Measurements from ENCODE around the gene CCNH.

CCNH gene

DNA sequence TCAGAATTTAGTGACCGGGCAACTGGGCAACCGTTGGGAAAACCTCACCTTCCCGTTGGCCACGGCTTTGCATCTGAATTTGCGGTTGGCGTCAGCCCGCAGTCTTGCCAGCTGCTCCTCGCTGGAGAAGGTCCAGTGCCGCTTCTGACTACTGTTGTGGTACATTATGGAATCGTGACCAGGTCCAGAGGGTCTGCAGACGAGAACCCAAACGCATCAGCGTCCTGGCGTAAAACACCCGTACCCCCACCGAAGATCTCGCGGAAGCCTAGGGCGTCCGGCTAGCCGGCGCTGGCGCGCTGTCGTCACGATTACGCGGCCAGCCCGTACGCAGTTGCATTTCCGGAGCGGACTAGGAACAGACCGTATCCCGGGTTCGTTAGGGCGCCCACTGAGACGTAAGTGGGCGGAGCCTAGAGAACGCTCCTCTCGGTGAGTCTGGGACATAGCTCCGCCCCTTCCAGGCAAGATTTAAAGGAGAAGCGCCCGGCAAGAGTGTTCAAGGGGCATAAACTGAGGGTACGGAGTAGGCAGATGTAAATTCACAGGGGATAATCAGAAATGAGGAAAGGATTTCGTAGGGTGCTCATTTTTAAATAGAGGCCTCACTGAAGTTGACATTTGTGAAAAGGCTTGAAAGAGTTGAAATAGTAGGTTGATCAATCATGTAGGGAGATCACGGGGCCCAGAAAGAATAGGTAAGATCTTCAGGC lies at the start of gene CCNH:
Gene CCNH (minus strand): TSS at position 301 of the 713 bp plus-strand sequence. CDS start 136 bp downstream, at position 165.
- DNase-seq (ENCODE audit: low read depth): peak; percentile 95
- peak within 1 kb of the TSS; percentile 97 for H3K4me3 ChIP-seq (ENCODE audit: low read depth, low read length)

- H3K4me3 ChIP-seq (ENCODE audit: low read depth, low read length): no peak overlapping the region
- no peak for DNase-seq (ENCODE audit: low read depth)
These were observed 45.0 kb upstream of the CCNH start for GRCh38 chr5:87457706-87458105.

DNA sequence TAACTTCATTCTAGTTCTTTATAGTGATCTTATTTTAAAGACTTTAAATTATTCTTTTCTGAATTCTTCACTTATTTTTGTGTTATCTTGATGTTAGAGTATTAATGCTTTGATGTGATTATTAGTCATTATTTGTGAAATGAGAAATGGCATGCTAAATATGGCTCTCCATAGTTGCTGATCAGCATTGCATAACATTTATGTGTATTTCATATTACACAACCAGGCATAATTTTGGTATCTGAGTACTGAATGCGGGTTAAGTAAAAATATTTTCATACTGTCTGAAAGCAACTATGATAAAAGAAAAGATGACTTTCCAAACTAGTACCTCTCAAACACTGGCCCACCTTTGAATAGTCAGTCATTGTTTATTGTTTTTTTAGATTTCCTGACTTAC lies 41.1 kb upstream of the CCNH start:
- no peak for DNase-seq (ENCODE audit: low read depth)
- no peak overlapping the region for H3K4me3 ChIP-seq (ENCODE audit: low read depth, low read length)

DNA sequence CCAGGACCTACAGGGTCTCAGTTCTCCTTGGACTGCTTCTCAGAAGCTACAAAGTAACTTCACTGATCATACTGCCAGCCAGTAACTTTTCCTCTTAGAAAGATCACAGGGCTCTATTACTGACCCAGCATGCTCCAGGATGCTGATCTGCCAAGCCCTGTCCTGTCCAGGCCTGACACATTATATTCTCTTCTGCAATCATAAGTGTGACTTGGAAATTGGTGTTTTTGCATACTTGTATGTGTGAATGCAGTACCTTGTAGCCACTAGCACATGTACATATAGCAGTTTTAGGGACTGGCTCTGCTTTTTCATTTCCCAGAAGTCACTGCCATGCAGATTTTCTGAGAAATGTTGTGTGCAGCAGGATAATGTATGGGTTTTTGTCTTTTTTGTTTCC lies 40.1 kb upstream of the CCNH start:
- no peak overlapping the region for H3K4me3 ChIP-seq (ENCODE audit: low read depth, low read length)
- no peak for DNase-seq (ENCODE audit: low read depth)

DNA sequence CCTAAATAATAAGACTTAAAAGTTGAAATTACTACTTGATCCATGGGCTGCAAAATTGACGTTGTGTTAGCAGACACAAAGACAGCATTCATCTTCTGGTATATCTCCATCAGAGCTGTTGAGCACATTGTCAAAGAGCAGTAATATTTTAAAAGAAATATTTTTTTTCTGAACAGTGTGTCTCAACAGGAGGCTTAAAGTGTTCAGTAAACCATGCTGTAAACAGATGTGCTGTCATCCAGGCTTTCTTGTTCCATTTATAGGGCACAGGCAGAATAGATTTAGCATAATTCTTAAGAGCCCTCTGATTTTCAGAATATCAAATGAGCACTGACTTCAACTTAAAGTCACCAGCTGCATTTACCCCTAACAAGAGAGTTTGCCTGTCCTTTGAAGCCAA lies 29.7 kb upstream of the CCNH start:
- no peak overlapping the region for H3K4me3 ChIP-seq (ENCODE audit: low read depth, low read length)
- DNase-seq (ENCODE audit: low read depth): no peak

DNA sequence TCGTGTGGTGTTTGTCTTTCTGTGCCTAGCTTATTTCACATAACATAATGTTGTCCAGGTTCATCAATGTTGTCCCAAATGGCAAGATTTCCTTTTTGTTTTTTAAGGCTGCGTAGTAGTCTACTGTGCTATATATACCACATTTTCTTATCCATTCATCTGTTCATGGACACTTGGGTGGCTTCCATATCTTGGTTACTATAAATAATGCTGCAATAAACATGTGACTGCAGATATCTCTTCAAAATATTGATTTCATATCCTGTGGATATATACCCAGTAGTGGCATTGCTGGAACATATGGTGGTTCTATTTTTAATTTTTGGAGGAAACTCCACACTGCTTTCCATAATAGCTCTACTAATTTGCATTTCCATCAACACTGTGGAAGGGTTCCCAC lies 25.5 kb upstream of the CCNH start:
- no peak for DNase-seq (ENCODE audit: low read depth)
- no peak overlapping the region for H3K4me3 ChIP-seq (ENCODE audit: low read depth, low read length)

DNA sequence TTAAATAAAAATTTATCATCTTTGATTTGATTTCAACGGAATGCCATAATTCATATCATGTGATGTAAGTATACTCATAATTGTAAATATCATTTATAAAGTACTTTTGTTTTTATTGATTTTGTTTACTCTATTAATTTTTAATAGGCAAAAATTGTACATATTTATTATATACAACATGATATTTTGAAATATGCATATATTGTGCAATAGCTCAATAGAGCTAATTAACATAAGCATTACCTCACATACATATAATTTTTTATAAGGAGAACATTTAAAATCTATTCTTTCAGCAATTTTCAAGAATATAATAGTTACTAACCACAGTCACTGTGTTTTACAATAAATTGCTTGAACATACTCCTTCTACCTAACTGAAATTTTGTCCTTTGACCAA lies 25.0 kb upstream of the CCNH start:
- H3K4me3 ChIP-seq (ENCODE audit: low read depth, low read length): no peak overlapping the region
- no peak for DNase-seq (ENCODE audit: low read depth)

- no peak for DNase-seq (ENCODE audit: low read depth)
- H3K4me3 ChIP-seq (ENCODE audit: low read depth, low read length): no peak overlapping the region
These were observed 22.5 kb upstream of the CCNH start for GRCh38 chr5:87435144-87435694.

GRCh38 chr5:87434461-87434860 lies 21.7 kb upstream of the CCNH start:
- DNase-seq (ENCODE audit: low read depth): no peak
- no peak overlapping the region for H3K4me3 ChIP-seq (ENCODE audit: low read depth, low read length)

DNA sequence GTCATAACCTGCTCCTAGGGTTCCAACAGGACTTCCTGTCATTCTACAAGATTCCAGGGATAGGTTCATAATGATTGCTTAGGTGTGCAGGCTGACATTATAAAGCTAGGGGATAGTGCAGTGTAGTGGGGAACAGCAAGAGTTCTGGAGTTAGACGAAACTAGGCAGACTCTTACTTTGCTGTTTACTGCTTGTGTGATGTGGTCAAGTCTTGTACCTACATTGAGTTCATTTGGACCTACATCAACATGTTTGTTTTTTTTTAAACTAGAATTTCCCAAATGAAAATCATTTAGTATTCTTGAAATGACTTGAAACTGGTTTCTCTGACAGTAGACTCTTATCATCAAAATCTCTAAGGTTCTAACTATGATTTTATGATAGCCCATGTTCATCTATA lies 21.2 kb upstream of the CCNH start:
- no peak overlapping the region for H3K4me3 ChIP-seq (ENCODE audit: low read depth, low read length)
- DNase-seq (ENCODE audit: low read depth): no peak

DNA sequence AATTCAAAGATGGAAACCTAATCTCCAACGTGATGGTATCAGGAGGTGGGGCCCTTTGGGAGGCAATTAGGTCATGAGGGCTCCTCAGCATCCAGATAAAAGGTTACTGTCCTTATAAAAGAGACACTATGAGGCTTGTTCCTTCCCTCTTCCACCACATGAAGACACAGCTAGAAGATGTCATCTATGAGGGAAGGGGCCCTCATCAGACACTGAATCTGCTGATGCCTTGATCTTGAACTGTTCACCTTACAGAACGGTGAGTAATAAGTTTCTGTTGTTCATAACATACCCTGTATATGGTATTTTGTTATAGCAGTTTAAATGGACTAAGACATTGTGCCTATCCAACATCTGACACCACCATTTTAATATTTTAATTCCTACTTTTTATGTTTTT lies 19.7 kb upstream of the CCNH start:
- no peak for DNase-seq (ENCODE audit: low read depth)
- no peak overlapping the region for H3K4me3 ChIP-seq (ENCODE audit: low read depth, low read length)

GRCh38 chr5:87430863-87431457 lies 18.2 kb upstream of the CCNH start:
- no peak for DNase-seq (ENCODE audit: low read depth)
- no peak overlapping the region for H3K4me3 ChIP-seq (ENCODE audit: low read depth, low read length)

- no peak for DNase-seq (ENCODE audit: low read depth)
- H3K4me3 ChIP-seq (ENCODE audit: low read depth, low read length): no peak overlapping the region
These were observed 11.0 kb upstream of the CCNH start for GRCh38 chr5:87423755-87424154.

- peak; percentile 34 for DNase-seq (ENCODE audit: low read depth)
- no peak overlapping the region for H3K4me3 ChIP-seq (ENCODE audit: low read depth, low read length)
These were observed 8.6 kb upstream of the CCNH start for GRCh38 chr5:87421307-87421706.

- DNase-seq (ENCODE audit: low read depth): no peak
- no peak overlapping the region for H3K4me3 ChIP-seq (ENCODE audit: low read depth, low read length)
These were observed 5.8 kb upstream of the CCNH start for GRCh38 chr5:87418506-87418905.

GRCh38 chr5:87413343-87413645 lies 564 bp upstream of the CCNH start:
- DNase-seq (ENCODE audit: low read depth): no peak
- H3K4me3 ChIP-seq (ENCODE audit: low read depth, low read length): peak overlapping the region; percentile 97

- DNase-seq (ENCODE audit: low read depth): no peak
- peak overlapping the region; percentile 97 for H3K4me3 ChIP-seq (ENCODE audit: low read depth, low read length)
These were observed 629 bp downstream of the CCNH start for GRCh38 chr5:87411973-87412629.

DNA sequence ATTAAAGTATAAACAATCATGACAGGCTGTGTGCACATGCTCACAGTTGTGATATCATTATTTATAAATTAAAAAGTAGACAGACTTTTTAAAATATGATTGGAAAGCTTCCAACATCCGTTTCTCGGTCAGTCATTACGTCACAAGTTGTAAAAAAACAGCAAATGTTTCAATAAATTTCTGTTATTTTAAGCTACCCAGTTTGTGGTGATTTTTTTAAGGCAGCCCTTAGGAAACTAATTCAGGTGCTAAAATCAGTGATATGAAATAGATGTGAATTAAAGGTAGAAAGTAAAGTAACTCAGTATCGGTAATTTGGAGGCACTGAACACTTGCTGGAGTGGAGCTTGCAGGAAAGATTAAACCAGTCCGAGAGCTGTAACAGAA lies 1.2 kb downstream of the CCNH start:
- peak overlapping the region; percentile 97 for H3K4me3 ChIP-seq (ENCODE audit: low read depth, low read length)
- DNase-seq (ENCODE audit: low read depth): no peak

DNA sequence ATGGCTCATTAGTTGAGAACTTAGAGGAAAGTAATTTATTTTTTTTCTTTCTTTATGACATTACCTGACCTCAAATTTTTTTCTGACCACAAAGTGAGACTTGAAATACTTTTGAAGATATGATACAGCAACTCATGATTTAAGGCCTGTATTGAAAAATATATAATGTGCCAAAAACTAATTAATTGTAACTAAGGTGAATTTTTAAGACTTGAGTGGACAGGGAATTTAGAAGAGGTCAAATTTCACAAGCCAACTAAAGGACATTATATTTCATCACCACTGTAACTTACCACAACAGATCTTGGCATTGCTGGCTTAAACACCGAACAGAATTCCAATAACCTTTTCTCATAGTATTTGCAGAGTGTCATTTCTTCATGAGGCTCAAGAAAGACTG lies 1.8 kb downstream of the CCNH start:
- H3K4me3 ChIP-seq (ENCODE audit: low read depth, low read length): no peak overlapping the region
- DNase-seq (ENCODE audit: low read depth): peak; percentile 57

DNA sequence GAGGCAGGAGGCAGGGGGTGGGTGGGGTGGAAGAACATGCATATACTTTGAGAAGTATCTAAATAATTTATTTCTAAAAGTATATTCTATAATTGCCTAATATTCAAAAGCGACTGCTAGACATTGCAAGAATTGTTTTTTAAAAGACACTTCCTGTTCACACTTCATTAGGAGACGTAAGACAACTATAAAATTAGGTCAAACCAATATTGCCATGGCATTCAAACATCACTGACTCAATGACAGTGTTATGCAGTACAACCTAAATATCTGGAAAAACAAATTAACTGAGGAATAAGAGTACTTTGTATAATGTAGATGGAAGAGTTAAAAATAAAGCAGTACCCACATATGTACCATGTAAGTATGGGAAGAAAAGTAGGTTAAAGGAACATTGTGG lies 4.5 kb downstream of the CCNH start:
- no peak overlapping the region for H3K4me3 ChIP-seq (ENCODE audit: low read depth, low read length)
- no peak for DNase-seq (ENCODE audit: low read depth)

Measured in skeletal muscle cell (primary cell).